Tibial artery (tissue), 4 donors: ENCODE measurements around the gene TNN.
"Not testable (repeated sequence)": the region's sequence is repeated elsewhere in the genome, so short reads cannot be mapped to it uniquely, and the experiment has no call there.

Experiments used
- DNase-seq, 2 donors: peaks; one replicate each; pipeline ENCODE4 v3.0.0-alpha.2; 2019
- H3K27ac ChIP-seq, 2 donors: fragments of 200-600 bp; sonication (generic) in 1 of 2; 1 replicate in 1 of 2; 2 replicates in 1 of 2; pipeline ENCODE4 v1.5.1; 2018 to 2019; ENCODE audit warnings: mild to moderate bottlenecking in 1 of 2
- H3K27me3 ChIP-seq, 2 donors: fragments of 200-600 bp; sonication (generic) in 1 of 2; one replicate each; pipeline versions ENCODE4 v1.5.1 to v1.6.0; 2016 to 2019
- H3K36me3 ChIP-seq, 3 donors: fragments of 200-600 bp; sonication (generic) in 2 of 3; one replicate each; pipeline ENCODE4 v1.5.1; 2016 to 2019; ENCODE audit warnings: mild to moderate bottlenecking in 2 of 3
- H3K4me1 ChIP-seq, 4 donors: fragments of 200-600 bp; sonication (generic) in 2 of 4; 1 replicate in 3 of 4; 2 replicates in 1 of 4; pipeline ENCODE4 v1.5.1; 2016 to 2019
- H3K4me3 ChIP-seq, 2 donors: fragments of 200-600 bp; sonication (generic) in 1 of 2; 1 replicate in 1 of 2; 2 replicates in 1 of 2; pipeline ENCODE4 v1.5.1; 2018 to 2019; ENCODE audit warnings: mild to moderate bottlenecking in 2 of 2
- H3K9me3 ChIP-seq, 3 donors: fragments of 200-600 bp; sonication (generic) in 1 of 3; one replicate each; pipeline ENCODE4 v1.5.1; 2016 to 2019
- intact Hi-C: fragments of 100-400 bp; cut with DNase I; formaldehyde crosslinking; loops from one replicate; pipeline ENCODE4 v1.15.0; 2023; ENCODE audit warnings: low total_unique reads
- TF ChIP-seq, protein P1 (sequence below), 2 experiments: fragments of 200-600 bp in 1 of 2; fragments of 450-650 bp in 1 of 2; IDR thresholded peaks; one replicate each; pipeline ENCODE4 v1.5.1; 2017 to 2019; ENCODE audit warnings: antibody characterized with exemption in 2 of 2, mild to moderate bottlenecking in 1 of 2, moderate library complexity in 1 of 2

TNN gene, protein sequence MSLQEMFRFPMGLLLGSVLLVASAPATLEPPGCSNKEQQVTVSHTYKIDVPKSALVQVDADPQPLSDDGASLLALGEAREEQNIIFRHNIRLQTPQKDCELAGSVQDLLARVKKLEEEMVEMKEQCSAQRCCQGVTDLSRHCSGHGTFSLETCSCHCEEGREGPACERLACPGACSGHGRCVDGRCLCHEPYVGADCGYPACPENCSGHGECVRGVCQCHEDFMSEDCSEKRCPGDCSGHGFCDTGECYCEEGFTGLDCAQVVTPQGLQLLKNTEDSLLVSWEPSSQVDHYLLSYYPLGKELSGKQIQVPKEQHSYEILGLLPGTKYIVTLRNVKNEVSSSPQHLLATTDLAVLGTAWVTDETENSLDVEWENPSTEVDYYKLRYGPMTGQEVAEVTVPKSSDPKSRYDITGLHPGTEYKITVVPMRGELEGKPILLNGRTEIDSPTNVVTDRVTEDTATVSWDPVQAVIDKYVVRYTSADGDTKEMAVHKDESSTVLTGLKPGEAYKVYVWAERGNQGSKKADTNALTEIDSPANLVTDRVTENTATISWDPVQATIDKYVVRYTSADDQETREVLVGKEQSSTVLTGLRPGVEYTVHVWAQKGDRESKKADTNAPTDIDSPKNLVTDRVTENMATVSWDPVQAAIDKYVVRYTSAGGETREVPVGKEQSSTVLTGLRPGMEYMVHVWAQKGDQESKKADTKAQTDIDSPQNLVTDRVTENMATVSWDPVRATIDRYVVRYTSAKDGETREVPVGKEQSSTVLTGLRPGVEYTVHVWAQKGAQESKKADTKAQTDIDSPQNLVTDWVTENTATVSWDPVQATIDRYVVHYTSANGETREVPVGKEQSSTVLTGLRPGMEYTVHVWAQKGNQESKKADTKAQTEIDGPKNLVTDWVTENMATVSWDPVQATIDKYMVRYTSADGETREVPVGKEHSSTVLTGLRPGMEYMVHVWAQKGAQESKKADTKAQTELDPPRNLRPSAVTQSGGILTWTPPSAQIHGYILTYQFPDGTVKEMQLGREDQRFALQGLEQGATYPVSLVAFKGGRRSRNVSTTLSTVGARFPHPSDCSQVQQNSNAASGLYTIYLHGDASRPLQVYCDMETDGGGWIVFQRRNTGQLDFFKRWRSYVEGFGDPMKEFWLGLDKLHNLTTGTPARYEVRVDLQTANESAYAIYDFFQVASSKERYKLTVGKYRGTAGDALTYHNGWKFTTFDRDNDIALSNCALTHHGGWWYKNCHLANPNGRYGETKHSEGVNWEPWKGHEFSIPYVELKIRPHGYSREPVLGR (N-terminal part only)

DNA sequence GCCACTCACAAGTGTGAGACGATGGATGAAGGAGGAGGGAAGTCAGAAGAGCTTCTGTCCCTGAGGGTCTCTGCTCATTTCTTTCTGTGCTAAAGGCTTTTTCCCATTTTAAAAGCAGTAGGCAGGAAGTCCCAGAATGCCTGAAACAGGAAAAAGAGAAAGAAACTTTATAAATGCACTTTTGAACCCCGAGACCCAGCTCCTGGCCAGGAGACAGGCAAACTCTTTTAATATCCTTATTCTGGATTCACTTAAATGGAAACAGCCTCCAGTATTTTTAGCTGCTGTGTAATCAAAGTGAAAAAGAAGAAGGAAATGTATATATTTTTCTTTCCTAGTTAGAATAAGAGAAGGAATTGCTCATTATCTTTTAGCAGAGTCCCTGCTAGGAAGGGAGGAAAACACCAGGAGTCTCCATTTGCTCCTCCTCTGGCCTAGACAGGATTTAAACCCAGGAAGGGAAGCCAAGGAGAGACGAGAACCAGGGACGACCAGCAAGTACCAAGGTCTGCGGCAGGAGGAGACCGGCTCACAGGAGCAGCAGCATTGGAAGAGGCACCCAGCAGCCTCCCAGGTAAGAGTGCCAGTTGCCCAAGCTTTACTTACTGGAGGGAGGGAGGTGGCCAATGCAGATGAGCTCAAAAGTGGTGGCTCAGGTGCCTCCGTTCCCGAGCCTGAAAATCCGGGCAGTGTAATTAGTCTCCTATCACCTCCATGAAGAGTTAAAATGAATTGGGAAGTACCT, at the start of gene TNN:
Gene TNN, plus strand, starts transcription at position 472 of the 745 bp plus-strand sequence. CDS start 9,586 bp downstream, outside the sequence.
- H3K4me3 ChIP-seq: no peak within 1 kb of the TSS
- no peaks in the 10 kb centered on the region for H3K9me3 ChIP-seq
- TF ChIP-seq, protein P1, sequence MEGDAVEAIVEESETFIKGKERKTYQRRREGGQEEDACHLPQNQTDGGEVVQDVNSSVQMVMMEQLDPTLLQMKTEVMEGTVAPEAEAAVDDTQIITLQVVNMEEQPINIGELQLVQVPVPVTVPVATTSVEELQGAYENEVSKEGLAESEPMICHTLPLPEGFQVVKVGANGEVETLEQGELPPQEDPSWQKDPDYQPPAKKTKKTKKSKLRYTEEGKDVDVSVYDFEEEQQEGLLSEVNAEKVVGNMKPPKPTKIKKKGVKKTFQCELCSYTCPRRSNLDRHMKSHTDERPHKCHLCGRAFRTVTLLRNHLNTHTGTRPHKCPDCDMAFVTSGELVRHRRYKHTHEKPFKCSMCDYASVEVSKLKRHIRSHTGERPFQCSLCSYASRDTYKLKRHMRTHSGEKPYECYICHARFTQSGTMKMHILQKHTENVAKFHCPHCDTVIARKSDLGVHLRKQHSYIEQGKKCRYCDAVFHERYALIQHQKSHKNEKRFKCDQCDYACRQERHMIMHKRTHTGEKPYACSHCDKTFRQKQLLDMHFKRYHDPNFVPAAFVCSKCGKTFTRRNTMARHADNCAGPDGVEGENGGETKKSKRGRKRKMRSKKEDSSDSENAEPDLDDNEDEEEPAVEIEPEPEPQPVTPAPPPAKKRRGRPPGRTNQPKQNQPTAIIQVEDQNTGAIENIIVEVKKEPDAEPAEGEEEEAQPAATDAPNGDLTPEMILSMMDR (IDR thresholded peaks at IDR 0.05): no peak
- intact Hi-C loops: no loop called here
- DNase-seq: no peak
- no peak within 1 kb of the TSS for H3K27ac ChIP-seq
- H3K27me3 ChIP-seq: no peaks in the 10 kb centered on the region
- H3K4me1 ChIP-seq: peaks cover 0 to 7% (median 6%) of the 10 kb centered on the region in 4 donors
- no peaks in the 10 kb centered on the region for H3K36me3 ChIP-seq

DNA sequence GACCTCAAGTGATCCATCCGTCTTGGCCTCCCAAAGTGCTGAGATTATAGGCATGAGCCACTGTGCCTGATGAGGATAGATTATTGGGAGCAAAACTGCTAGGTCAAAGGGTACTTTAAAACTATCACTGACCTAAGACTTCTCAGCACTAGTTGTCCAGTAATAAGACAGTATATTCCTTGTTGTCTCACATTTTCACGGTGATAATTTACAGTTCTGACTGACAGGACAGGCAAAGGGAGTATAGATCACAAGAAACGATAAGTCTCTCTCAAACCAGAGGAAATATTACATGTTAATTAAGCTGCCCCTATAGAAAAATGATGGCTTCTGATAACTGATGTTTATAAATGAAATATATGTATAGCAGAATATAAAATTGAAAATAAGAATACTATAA, 48.1 kb upstream of the TNN start:
- intact Hi-C loops: no loop called here
- H3K36me3 ChIP-seq: peaks cover 28 to 40% (median 38%) of the 10 kb centered on the region in 3 donors
- TF ChIP-seq, protein P1 (IDR thresholded peaks at IDR 0.05): no peak

DNA sequence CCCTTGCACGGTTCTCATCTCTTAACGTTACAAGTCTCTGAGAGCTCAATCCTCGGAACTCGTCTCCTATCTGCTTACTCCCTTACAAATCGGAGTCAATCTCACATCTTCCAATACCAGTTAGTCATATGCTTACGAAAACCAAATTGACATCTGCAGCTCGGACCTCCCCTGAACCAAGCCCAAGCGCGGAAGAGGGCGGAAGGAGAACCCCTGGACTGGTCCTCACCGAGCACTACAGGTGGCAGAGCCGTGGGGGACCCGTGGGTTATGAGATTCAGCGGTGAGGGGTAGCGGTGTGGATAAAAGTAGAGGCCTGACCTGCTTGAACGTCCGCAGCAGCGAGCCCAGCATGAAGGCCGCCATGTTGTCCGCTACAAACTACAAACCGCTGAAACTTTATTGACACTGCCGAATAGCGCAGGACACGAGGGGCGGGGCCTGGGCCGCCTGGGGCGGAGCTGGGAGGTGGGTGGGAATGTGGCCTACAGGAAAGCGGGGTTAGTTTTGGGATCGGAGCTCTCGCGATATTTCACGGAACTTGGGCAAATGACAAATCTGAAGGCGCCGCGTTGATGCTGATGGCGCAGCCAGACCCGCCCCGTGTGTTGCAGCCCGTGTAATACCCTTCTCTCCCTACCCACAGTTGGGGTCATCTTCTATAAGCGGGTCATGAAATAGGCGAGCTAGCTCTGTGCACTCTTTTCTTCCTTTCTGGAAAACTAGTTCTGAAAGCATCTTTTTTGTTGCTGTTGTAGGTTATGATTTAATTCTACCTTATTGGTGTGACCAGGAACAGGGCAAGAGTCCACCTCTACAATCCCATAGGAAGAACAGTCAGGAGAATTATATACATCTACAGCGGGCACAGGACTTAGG, 44.4 kb upstream of the TNN start, which contains the start of gene MRPS14:
Gene MRPS14, minus strand, starts transcription at position 383 of the 879 bp plus-strand sequence. Its CDS starts 17 bp downstream, at position 366.
- Histone ChIP-seq H3K36me3 (peaks cover 0 to 2% (median 2%) of the 10 kb centered on the region in 3 donors), H3K27ac (peak within 1 kb of the TSS; percentile 80 to 86), H3K4me3 (peak within 1 kb of the TSS; percentile 76 to 95), H3K9me3 (no peaks in the 10 kb centered on the region), H3K27me3 (no peaks in the 10 kb centered on the region), H3K4me1 (peaks cover 0 to 20% (median 7%) of the 10 kb centered on the region in 4 donors)
- TF ChIP-seq, protein P1 (IDR thresholded peaks at IDR 0.05): no peak
- intact Hi-C loops: no loop called here
- peak; percentile 98 to 99 for DNase-seq

More for the DNA sequence above, 48.1 kb upstream of the TNN start:
- DNase-seq: no peak
- Histone ChIP-seq H3K9me3 (no peaks in the 10 kb centered on the region), H3K27ac (no peak overlapping the region), H3K27me3 (no peaks in the 10 kb centered on the region), H3K4me3 (no peak overlapping the region), H3K4me1 (peaks cover 0 to 20% (median 7%) of the 10 kb centered on the region in 4 donors)

DNA sequence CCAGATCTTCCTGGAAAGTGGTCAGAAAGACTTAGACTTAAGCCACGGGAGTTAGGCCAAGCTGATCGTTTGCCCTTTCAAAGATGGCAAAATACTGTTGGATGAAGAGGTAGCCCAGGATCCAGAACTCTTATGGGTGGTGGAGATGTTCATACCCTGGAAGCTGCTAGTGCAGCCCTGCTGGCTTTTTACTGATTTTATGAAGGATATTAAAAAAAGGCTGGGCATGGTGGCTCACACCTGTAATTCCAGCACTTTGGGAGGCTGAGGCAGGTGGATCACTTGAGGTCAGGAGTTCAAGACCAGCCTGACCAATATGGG, 43.8 kb upstream of the TNN start:
- H3K27me3 ChIP-seq, H3K36me3 ChIP-seq, H3K9me3 ChIP-seq, DNase-seq, intact Hi-C loops: not testable (repeated sequence)
- peak overlapping the region; percentile 76 to 95 for H3K4me3 ChIP-seq
- H3K4me1 ChIP-seq: peaks cover 0 to 20% (median 7%) of the 10 kb centered on the region in 4 donors
- H3K27ac ChIP-seq: peak overlapping the region; percentile 80 to 86

DNA sequence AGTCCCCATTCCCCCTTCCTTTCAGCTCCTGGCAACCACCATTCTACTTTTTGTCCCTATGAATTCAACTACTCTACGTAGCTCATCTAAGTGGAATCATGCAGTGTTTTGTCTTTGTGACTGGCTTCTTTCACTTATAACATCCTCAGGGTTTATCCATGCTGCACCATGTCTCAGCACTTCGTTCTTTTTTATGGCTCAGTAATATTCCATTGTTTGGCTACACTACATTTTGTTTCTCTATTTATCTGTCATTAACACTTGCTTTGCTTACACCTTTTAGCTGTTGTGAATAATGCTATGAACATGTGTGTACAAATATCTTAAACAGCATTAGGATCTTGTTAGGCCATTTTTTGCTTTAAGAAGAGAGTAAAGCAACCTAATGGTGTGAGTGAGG, 42.9 kb upstream of the TNN start:
- Histone ChIP-seq H3K9me3 (no peaks in the 10 kb centered on the region), H3K4me1 (peaks cover 0 to 20% (median 7%) of the 10 kb centered on the region in 4 donors), H3K36me3 (no peaks in the 10 kb centered on the region), H3K4me3 (no peak overlapping the region), H3K27ac (no peak overlapping the region), H3K27me3 (no peaks in the 10 kb centered on the region)
- TF ChIP-seq, protein P1 (IDR thresholded peaks at IDR 0.05): no peak
- DNase-seq: no peak
- intact Hi-C loops: no loop called here
